Ishikawa (cell line): Measurements from ENCODE around the gene MYO9B.

Source experiments
- CEBPB ChIP-seq: IDR thresholded peaks from 2 replicates; pipeline ENCODE4 v1.6.1; 2012
- CREB1 ChIP-seq: IDR thresholded peaks from 2 replicates; pipeline ENCODE4 v1.6.1; 2012; ENCODE audit warnings: low read depth
- EGR1 ChIP-seq: IDR thresholded peaks from 2 replicates; pipeline ENCODE4 v1.6.1; 2012
- EP300 ChIP-seq: IDR thresholded peaks from 2 replicates; pipeline ENCODE4 v1.6.1; 2012; ENCODE audit warnings: borderline replicate concordance
- FOXM1 ChIP-seq: IDR thresholded peaks from 2 replicates; pipeline ENCODE4 v1.6.1; 2012; ENCODE audit warnings: low read depth, borderline replicate concordance
- MAX ChIP-seq: IDR thresholded peaks from 2 replicates; pipeline ENCODE4 v1.6.1; 2012
- NFIC ChIP-seq: IDR thresholded peaks from 2 replicates; pipeline ENCODE4 v1.6.1; 2012
- RAD21 ChIP-seq: IDR thresholded peaks from 2 replicates; pipeline ENCODE4 v1.6.1; 2012; ENCODE audit warnings: low read depth
- REST ChIP-seq: IDR thresholded peaks from 2 replicates; pipeline ENCODE4 v1.6.1; 2012; ENCODE audit warnings: low read depth, mild to moderate bottlenecking
- TAF1 ChIP-seq: IDR thresholded peaks from 2 replicates; pipeline ENCODE4 v1.6.1; 2012; ENCODE audit warnings: low read depth, mild to moderate bottlenecking
- TCF12 ChIP-seq: IDR thresholded peaks from 2 replicates; pipeline ENCODE4 v1.6.1; 2012; ENCODE audit warnings: low read depth
- TEAD4 ChIP-seq: IDR thresholded peaks from 2 replicates; pipeline ENCODE4 v1.6.1; 2012
- USF1 ChIP-seq: IDR thresholded peaks from 2 replicates; pipeline ENCODE4 v1.6.1; 2012
- YY1 ChIP-seq: IDR thresholded peaks from 2 replicates; pipeline ENCODE4 v1.6.1; 2012; ENCODE audit warnings: low read depth
- ZBTB7A ChIP-seq: IDR thresholded peaks from 2 replicates; pipeline ENCODE4 v1.6.1; 2012; ENCODE audit warnings: low read depth

The MYO9B gene

GRCh38 chr19:17180997-17181702 is 105.6 kb downstream of the MYO9B start:
- TF ChIP-seq REST (no peak), YY1 (0 out of 2 replicates have a peak, but pooled peaks have one; percentile 28), RAD21 (peak; percentile 5; the same call in 1 of the 2 replicates), EP300 (peak; percentile 63; the same call in 1 of the 2 replicates), CREB1 (no peak), ZBTB7A (no peak), CEBPB (0 out of 2 replicates have a peak, but pooled peaks have one; percentile 39), MAX (peak; percentile 76), TAF1 (no peak), USF1 (0 out of 2 replicates have a peak, but pooled peaks have one; percentile 31), FOXM1 (no peak), TEAD4 (peak; percentile 54; the same call in 1 of the 2 replicates), EGR1 (no peak), TCF12 (peak; percentile 67; the same call in 1 of the 2 replicates), NFIC (peak; percentile 34; the same call in 1 of the 2 replicates)

- TF ChIP-seq RAD21 (no peak), TAF1 (no peak), TCF12 (no peak), CREB1 (no peak)
Measured at GRCh38 chr19:17183271-17183761, 107.7 kb downstream of the MYO9B start.

GRCh38 chr19:17183858-17184321 is 108.3 kb downstream of the MYO9B start:
- TF ChIP-seq RAD21 (no peak), TAF1 (no peak), ZBTB7A (no peak), MAX (no peak), CEBPB (no peak), EGR1 (no peak), TCF12 (no peak), YY1 (no peak), REST (no peak), EP300 (no peak), USF1 (no peak), CREB1 (no peak), NFIC (no peak), TEAD4 (no peak), FOXM1 (no peak)

- no peak for TF ChIP-seq EP300
- TF ChIP-seq TCF12, result no peak
- no peak for TF ChIP-seq MAX
- no peak for TF ChIP-seq CEBPB
- no peak for TF ChIP-seq ZBTB7A
- TF ChIP-seq USF1, result no peak
- TF ChIP-seq RAD21, result no peak
- no peak for TF ChIP-seq REST
Measured at GRCh38 chr19:17184371-17184841, 108.8 kb downstream of the MYO9B start.
